Left colon (tissue), 2 donors: ENCODE results near the gene AMBRA1. TPM values are rescaled to one million over a fixed set of nuclear protein-coding genes. Genes with fewer than 3 reads are reported as not detected.
"Not testable (repeated sequence)": the region's sequence is repeated elsewhere in the genome, so short reads cannot be mapped to it uniquely, and the experiment has no call there.

Source experiments
- ATAC-seq: fragments of 200-7000 bp; cut with Tn5 transposase; one replicate; pipeline ENCODE4 v1.9.1; 2020; ENCODE audit warnings: mild to moderate bottlenecking, moderate library complexity
- DNase-seq, 2 donors: peaks; one replicate each; pipeline ENCODE4 v3.0.0-alpha.2; 2020
- intact Hi-C, 2 donors: fragments of 100-400 bp; cut with DNase I in 1 of 2; cut with micrococcal nuclease in 1 of 2; formaldehyde crosslinking; loops; one replicate each; pipeline versions ENCODE4 v1.11.2 to v1.14.0; 2022; cut with DNase I, micrococcal nuclease
- total RNA-seq, 2 donors: library from RNA; stranded (reverse); fragmentation: NEBNext Ultra II Directional; extraction: Animal tissue kit (Norgen Biotek cat#: 25700); gene quantifications; one replicate each; pipeline ENCODE4 v1.2.1, GENCODE V29; 2021
- donor health status: DM: no; HTN: no; CAD: no.
- donor health status: DM: yes; HTN: yes; CAD: no.

Gene AMBRA1
- total RNA-seq, 2 donors from 2014 or later = 39.4 to 40.1 TPM

GRCh38 chr11:46588131-46588530, 5.7 kb downstream of the AMBRA1 start:
- ATAC-seq = no peak
- no peak for DNase-seq
- intact Hi-C loops = no loop called here

- ATAC-seq, DNase-seq, intact Hi-C loops: not testable (repeated sequence)
Observed at GRCh38 chr11:46583513-46583912, 10.3 kb downstream of the AMBRA1 start.

GRCh38 chr11:46582588-46582987, 11.2 kb downstream of the AMBRA1 start:
- ATAC-seq (peak; percentile 31), DNase-seq (no peak)
- intact Hi-C loops = no loop called here

GRCh38 chr11:46577058-46577457, 16.8 kb downstream of the AMBRA1 start:
- intact Hi-C loops = no loop called here
- DNase-seq (no peak), ATAC-seq (no peak)

GRCh38 chr11:46574656-46575055, 19.2 kb downstream of the AMBRA1 start:
- DNase-seq = no peak
- intact Hi-C loops = no loop called here
- no peak for ATAC-seq

- DNase-seq = no peak
- intact Hi-C loops = no loop called here
- no peak for ATAC-seq
Observed at GRCh38 chr11:46570790-46571398, 22.9 kb downstream of the AMBRA1 start.

GRCh38 chr11:46565232-46565840, 28.5 kb downstream of the AMBRA1 start:
- DNase-seq = no peak
- intact Hi-C loops = no loop called here

GRCh38 chr11:46564459-46564858, 29.4 kb downstream of the AMBRA1 start:
- ATAC-seq (no peak), DNase-seq (no peak)

More at GRCh38 chr11:46565232-46565840, 28.5 kb downstream of the AMBRA1 start:
- peak; percentile 31 for ATAC-seq

GRCh38 chr11:46562527-46562926, 31.3 kb downstream of the AMBRA1 start:
- DNase-seq = no peak
- ATAC-seq = no peak
- intact Hi-C loops = no loop called here

More at GRCh38 chr11:46564459-46564858, 29.4 kb downstream of the AMBRA1 start:
- intact Hi-C loops = no loop called here

- no peak for DNase-seq
- peak; percentile 86 for ATAC-seq
Observed at GRCh38 chr11:46560300-46560991, 33.4 kb downstream of the AMBRA1 start.

GRCh38 chr11:46559815-46560214, 34.0 kb downstream of the AMBRA1 start:
- no peak for DNase-seq
- intact Hi-C loops = no loop called here
- no peak for ATAC-seq

More at GRCh38 chr11:46560300-46560991, 33.4 kb downstream of the AMBRA1 start:
- intact Hi-C loops = no loop called here

GRCh38 chr11:46557684-46558151, 36.1 kb downstream of the AMBRA1 start:
- intact Hi-C loops = no loop called here
- ATAC-seq (no peak), DNase-seq (no peak)

- peak; percentile 28 for ATAC-seq
Observed at GRCh38 chr11:46555267-46556054, 38.4 kb downstream of the AMBRA1 start.

GRCh38 chr11:46554213-46555147, 39.3 kb downstream of the AMBRA1 start:
- no peak for DNase-seq
- peak; percentile 89 for ATAC-seq
- intact Hi-C loops = no loop called here

More at GRCh38 chr11:46555267-46556054, 38.4 kb downstream of the AMBRA1 start:
- intact Hi-C loops = no loop called here
- no peak for DNase-seq

- ATAC-seq (peak; percentile 39), DNase-seq (no peak)
- intact Hi-C loops = no loop called here
Observed at GRCh38 chr11:46553814-46554212, 40.0 kb downstream of the AMBRA1 start.

GRCh38 chr11:46551261-46551660, 42.6 kb downstream of the AMBRA1 start:
- no peak for DNase-seq
- no peak for ATAC-seq
- intact Hi-C loops = no loop called here

- intact Hi-C loops = no loop called here
- DNase-seq (no peak), ATAC-seq (no peak)
Observed at GRCh38 chr11:46547579-46547978, 46.2 kb downstream of the AMBRA1 start.

- intact Hi-C loops = no loop called here
- ATAC-seq (no peak), DNase-seq (no peak)
Observed at GRCh38 chr11:46543564-46543963, 50.3 kb downstream of the AMBRA1 start.
